Fibroblast of the aortic adventitia (primary cell): ENCODE data around the gene KRTAP3-3. TPM values are rescaled to one million over a fixed set of nuclear protein-coding genes. Genes with fewer than 3 reads are reported as not detected.

Source experiments
- DNase-seq: peaks from one replicate; pipeline ENCODE4 v3.0.0-alpha.2; 2010; ENCODE audit warnings: low read depth
- H3K4me3 ChIP-seq: 2 replicates; pipeline ENCODE4 v1.5.1; 2011; ENCODE audit warnings: low read depth, mild to moderate bottlenecking, control low read depth, low read length, moderate library complexity
- CTCF ChIP-seq: IDR thresholded peaks from 2 replicates; pipeline ENCODE4 v1.5.1; 2011; ENCODE audit warnings: mild to moderate bottlenecking, low read length, control low read depth, inconsistent platforms; ENCODE audit not compliant: insufficient read depth
- total RNA-seq: library from RNA; depleted of rRNA; stranded (reverse); fragments of >200 nt; gene quantifications from 2 replicates; pipeline ENCODE4 v1.2.3, GENCODE V29; 2012; ENCODE audit warnings: low replicate concordance

KRTAP3-3 gene
- total RNA-seq, 1 donor, result not detected

GRCh38 chr17:40952661-40953060, 41.3 kb downstream of the KRTAP3-3 start:
- peak; percentile 89 for DNase-seq
- TF ChIP-seq CTCF, result no peak
- no peak overlapping the region for H3K4me3 ChIP-seq

- TF ChIP-seq CTCF, result no peak
Measured at GRCh38 chr17:40952154-40952553, 41.8 kb downstream of the KRTAP3-3 start.

GRCh38 chr17:40951011-40951622, 42.8 kb downstream of the KRTAP3-3 start:
- TF ChIP-seq CTCF, result no peak
- DNase-seq, result no peak
- H3K4me3 ChIP-seq, result no peak overlapping the region

More at GRCh38 chr17:40952154-40952553, 41.8 kb downstream of the KRTAP3-3 start:
- DNase-seq, result no peak
- H3K4me3 ChIP-seq, result no peak overlapping the region

GRCh38 chr17:40950176-40950575, 43.8 kb downstream of the KRTAP3-3 start:
- no peak for TF ChIP-seq CTCF
- DNase-seq, result no peak
- no peak overlapping the region for H3K4me3 ChIP-seq

DNA sequence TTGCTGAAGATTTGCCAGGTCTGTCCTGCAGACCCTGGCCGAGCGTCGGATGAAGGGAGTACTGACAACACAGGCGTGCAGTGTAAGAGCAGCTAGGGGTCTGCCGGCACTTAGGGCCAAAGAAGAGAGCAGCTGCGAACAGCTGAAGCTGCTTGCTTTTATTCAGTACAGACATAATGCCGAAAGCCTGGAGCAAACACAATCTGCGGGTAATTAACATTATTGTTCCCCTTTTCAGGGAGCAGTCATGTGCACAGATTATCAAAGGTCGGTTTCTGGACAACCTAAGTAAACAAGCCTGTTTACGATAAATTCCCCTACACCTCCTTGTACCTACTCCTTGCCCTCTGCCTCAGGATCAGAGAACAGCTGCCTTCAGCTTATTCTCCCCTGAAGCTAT, 44.5 kb downstream of the KRTAP3-3 start:
- DNase-seq, result no peak
- no peak for TF ChIP-seq CTCF
- H3K4me3 ChIP-seq, result no peak overlapping the region

DNA sequence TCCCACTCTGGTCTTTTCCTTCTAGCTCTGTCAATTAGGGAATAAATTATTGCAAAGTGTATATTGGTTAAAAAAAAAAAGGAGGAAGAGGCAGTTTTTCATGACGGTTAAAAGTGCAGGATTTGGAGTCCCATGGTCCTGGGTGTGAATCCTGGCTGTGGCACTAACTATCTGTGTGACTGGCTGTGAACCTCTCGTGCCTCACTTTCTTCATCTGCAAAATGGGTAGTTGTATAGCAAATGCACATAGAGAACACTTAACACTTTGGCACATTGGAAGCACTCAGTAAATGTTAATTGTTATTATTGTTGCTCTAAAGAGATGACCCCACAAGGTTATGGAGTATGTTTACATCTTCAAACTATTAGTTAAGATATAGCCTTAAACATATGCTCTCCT, 46.0 kb downstream of the KRTAP3-3 start:
- no peak for DNase-seq
- H3K4me3 ChIP-seq, result no peak overlapping the region
- TF ChIP-seq CTCF, result no peak

- H3K4me3 ChIP-seq, result no peak overlapping the region
- no peak for TF ChIP-seq CTCF
- DNase-seq, result no peak
Measured at GRCh38 chr17:40945414-40945813, 48.5 kb downstream of the KRTAP3-3 start.
